Vagina (tissue), 2 donors: Measurements from ENCODE around the gene DHTKD1. TPM values are rescaled to one million over a fixed set of nuclear protein-coding genes. Genes with fewer than 3 reads are reported as not detected.

ENCODE experiments used
- DNase-seq, 2 donors: peaks; one replicate each; pipeline ENCODE4 v3.0.0-alpha.2; 2017; ENCODE audit errors: extremely low spot score in 2 of 2
- H3K27ac ChIP-seq: fragments of 200-600 bp; sonication (generic); one replicate; pipeline ENCODE4 v1.5.1; 2019
- H3K27me3 ChIP-seq: fragments of 200-600 bp; sonication (generic); one replicate; pipeline ENCODE4 v1.5.1; 2019
- H3K36me3 ChIP-seq, 2 donors: fragments of 200-600 bp; sonication (generic); one replicate each; pipeline ENCODE4 v1.5.1; 2017 to 2019
- H3K4me1 ChIP-seq: fragments of 200-600 bp; sonication (generic); one replicate; pipeline ENCODE4 v1.5.1; 2019
- H3K4me3 ChIP-seq, 2 donors: fragments of 200-600 bp; sonication (generic); 1 replicate in 1 of 2; 2 replicates in 1 of 2; pipeline ENCODE4 v1.5.1; 2016 to 2019
- H3K9me3 ChIP-seq: fragments of 200-600 bp; sonication (generic); one replicate; pipeline ENCODE4 v1.5.1; 2019
- CTCF ChIP-seq, 3 experiments: fragments of 450-650 bp in 2 of 3; fragments of 200-600 bp in 1 of 3; sonication (generic) in 1 of 3; IDR thresholded peaks; one replicate each; pipeline ENCODE4 v1.5.1; 2017 to 2019; ENCODE audit warnings: antibody characterized with exemption in 3 of 3, mild to moderate bottlenecking in 2 of 3, moderate library complexity in 2 of 3
- POLR2A ChIP-seq, 2 donors: fragments of 450-650 bp; IDR thresholded peaks; one replicate each; pipeline ENCODE4 v1.6.1; 2017; ENCODE audit warnings: antibody characterized with exemption in 2 of 2, mild to moderate bottlenecking in 2 of 2, moderate library complexity in 2 of 2
- POLR2AphosphoS5 ChIP-seq, 2 donors: sonication (generic); formaldehyde crosslinking; IDR thresholded peaks; one replicate each; pipeline ENCODE4 v1.9.0; 2017; ENCODE audit warnings: antibody characterized with exemption in 2 of 2, mild to moderate bottlenecking in 2 of 2, low read depth in 1 of 2; ENCODE audit not compliant: insufficient read depth in 1 of 2
- intact Hi-C: fragments of 100-400 bp; cut with DNase I; formaldehyde crosslinking; loops from one replicate; pipeline ENCODE4 v1.15.1; 2023
- total RNA-seq: library from RNA; depleted of rRNA; stranded (reverse); fragments of >200 nt; gene quantifications from one replicate; pipeline ENCODE4 v1.2.3, GENCODE V29; 2016

DHTKD1 gene
- total RNA-seq, 1 donor from 2014 or later: 13.3 TPM

- Histone ChIP-seq H3K4me1 (no peaks in the 10 kb centered on the region), H3K9me3 (no peaks in the 10 kb centered on the region), H3K36me3 (peaks cover 0 to 19% of the 10 kb centered on the region in 2 donors), H3K4me3 (no peak overlapping the region), H3K27ac (no peak overlapping the region), H3K27me3 (no peaks in the 10 kb centered on the region)
- TF ChIP-seq POLR2AphosphoS5 (IDR thresholded peaks at IDR 0.05; ENCODE audit: insufficient read depth in 1 of 2, low read depth in 1 of 2): no peak
- no peak for TF ChIP-seq POLR2A (IDR thresholded peaks at IDR 0.05)
- TF ChIP-seq CTCF (IDR thresholded peaks at IDR 0.05): no peak
- DNase-seq: no peak
- intact Hi-C loops: no loop called here
Observed at GRCh38 chr10:12025591-12025990, 43.2 kb upstream of the DHTKD1 start.

GRCh38 chr10:12027539-12027938 is 41.2 kb upstream of the DHTKD1 start:
- peaks cover 0 to 20% of the 10 kb centered on the region in 2 donors for H3K36me3 ChIP-seq
- H3K4me1 ChIP-seq: no peaks in the 10 kb centered on the region
- no peak for DNase-seq
- no peak overlapping the region for H3K4me3 ChIP-seq
- intact Hi-C loops: no loop called here
- H3K9me3 ChIP-seq: no peaks in the 10 kb centered on the region
- no peak overlapping the region for H3K27ac ChIP-seq
- no peaks in the 10 kb centered on the region for H3K27me3 ChIP-seq
- TF ChIP-seq POLR2A (IDR thresholded peaks at IDR 0.05) (no peak), CTCF (IDR thresholded peaks at IDR 0.05) (no peak), POLR2AphosphoS5 (IDR thresholded peaks at IDR 0.05; ENCODE audit: insufficient read depth in 1 of 2, low read depth in 1 of 2) (no peak)

GRCh38 chr10:12031404-12031803 is 37.4 kb upstream of the DHTKD1 start:
- Histone ChIP-seq H3K27ac (no peak overlapping the region), H3K4me1 (no peaks in the 10 kb centered on the region), H3K27me3 (no peaks in the 10 kb centered on the region), H3K36me3 (peaks cover 0 to 43% of the 10 kb centered on the region in 2 donors), H3K9me3 (no peaks in the 10 kb centered on the region), H3K4me3 (no peak overlapping the region)
- DNase-seq: no peak
- intact Hi-C loops: no loop called here
- TF ChIP-seq POLR2A (IDR thresholded peaks at IDR 0.05) (no peak), CTCF (IDR thresholded peaks at IDR 0.05) (no peak), POLR2AphosphoS5 (IDR thresholded peaks at IDR 0.05; ENCODE audit: insufficient read depth in 1 of 2, low read depth in 1 of 2) (no peak)

- no peak for TF ChIP-seq POLR2A (IDR thresholded peaks at IDR 0.05)
- TF ChIP-seq POLR2AphosphoS5 (IDR thresholded peaks at IDR 0.05; ENCODE audit: insufficient read depth in 1 of 2, low read depth in 1 of 2): no peak
- no peak for TF ChIP-seq CTCF (IDR thresholded peaks at IDR 0.05)
- H3K4me1 ChIP-seq: peaks cover 12% of the 10 kb centered on the region
Observed at GRCh38 chr10:12036073-12036655, 32.6 kb upstream of the DHTKD1 start.

GRCh38 chr10:12041766-12042408 is 26.9 kb upstream of the DHTKD1 start:
- Histone ChIP-seq H3K27ac (peak overlapping the region; percentile 95), H3K36me3 (no peaks in the 10 kb centered on the region), H3K27me3 (no peaks in the 10 kb centered on the region), H3K4me3 (peak overlapping the region; percentile 96 to 99), H3K9me3 (no peaks in the 10 kb centered on the region), H3K4me1 (peaks cover 21% of the 10 kb centered on the region)
- TF ChIP-seq POLR2AphosphoS5 (IDR thresholded peaks at IDR 0.05; ENCODE audit: insufficient read depth in 1 of 2, low read depth in 1 of 2) (no peak), POLR2A (IDR thresholded peaks at IDR 0.05) (no peak), CTCF (IDR thresholded peaks at IDR 0.05) (no peak)
- no peak for DNase-seq
- intact Hi-C loops: no loop called here

More at GRCh38 chr10:12036073-12036655, 32.6 kb upstream of the DHTKD1 start:
- Histone ChIP-seq H3K36me3 (peaks cover 0 to 25% of the 10 kb centered on the region in 2 donors), H3K27ac (no peak overlapping the region), H3K4me3 (no peak overlapping the region), H3K9me3 (no peaks in the 10 kb centered on the region), H3K27me3 (no peaks in the 10 kb centered on the region)
- no peak for DNase-seq
- intact Hi-C loops: no loop called here
